ENCODE results near the gene SRBD1. TPM values are rescaled to one million over a fixed set of nuclear protein-coding genes. Genes with fewer than 3 reads are reported as not detected.
A peak's percentile ranks its signal among the peaks of the same experiment; 100 is the strongest.

Gene SRBD1
- total RNA-seq, 1 donor from 2014 or later = 11.2 TPM

GRCh38 chr2:45345331-45346234 is 265.5 kb downstream of the SRBD1 start:
- intact Hi-C loops (cut with DNase I) = no loop called here
- no peak for DNase-seq (ENCODE audit: low spot score)

- intact Hi-C loops (cut with DNase I) = no loop called here
- peak; percentile 38 for DNase-seq (ENCODE audit: low spot score)
Measured at GRCh38 chr2:45344502-45344901, 266.6 kb downstream of the SRBD1 start.

GRCh38 chr2:45344071-45344470 is 267.0 kb downstream of the SRBD1 start:
- no peak for DNase-seq (ENCODE audit: low spot score)
- intact Hi-C loops (cut with DNase I) = no loop called here

GRCh38 chr2:45343251-45344017 is 267.6 kb downstream of the SRBD1 start:
- DNase-seq (ENCODE audit: low spot score) = peak; percentile 24
- intact Hi-C loops (cut with DNase I) = no loop called here

DNA sequence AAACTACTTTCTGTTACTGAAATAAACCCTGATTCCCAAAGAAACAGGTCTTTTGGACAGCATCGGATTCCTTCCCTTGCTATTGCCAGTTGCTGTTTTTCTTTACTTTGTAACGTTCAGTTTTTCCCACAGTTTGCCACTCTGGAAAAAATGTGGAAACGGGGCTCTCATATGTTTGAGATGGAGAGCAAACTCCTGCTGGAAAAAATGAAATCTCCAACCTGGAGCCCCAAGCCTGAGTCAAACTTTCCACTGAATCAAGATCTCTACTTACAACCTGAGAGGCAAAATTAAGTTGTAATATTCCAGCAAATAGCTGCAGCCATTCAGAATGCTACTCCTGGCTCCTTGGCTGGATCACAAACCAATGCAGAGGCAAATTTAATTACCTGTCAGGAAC is 270.7 kb downstream of the SRBD1 start:
- no peak for DNase-seq (ENCODE audit: low spot score)
- intact Hi-C loops (cut with DNase I) = no loop called here

GRCh38 chr2:45339253-45339652 is 271.8 kb downstream of the SRBD1 start:
- peak; percentile 63 for DNase-seq (ENCODE audit: low spot score)
- intact Hi-C loops (cut with DNase I) = no loop called here

Other genes with a start within 250 kb of the SRBD1 start
- 20.3 TPM for gene PRKCE, start 40.4 kb upstream of the SRBD1 start, total RNA-seq